ENCODE data around the gene AATK.

AATK gene

GRCh38 chr17:81191116-81191515, 25.1 kb upstream of the AATK start:
- Histone ChIP-seq H3K27me3 (no peaks in the 10 kb centered on the region), H3K4me3 (no peak overlapping the region), H3K27ac (no peak overlapping the region), H4K20me1 (no peaks in the 10 kb centered on the region; the same call in 1 of the 2 replicates), H3K9ac (no peak overlapping the region), H3K9me3 (no peaks in the 10 kb centered on the region), H3K4me1 (peaks cover 8% of the 10 kb centered on the region; the same call in 1 of the 2 replicates), H3K4me2 (no peak overlapping the region), H3K36me3 (peaks cover 85% of the 10 kb centered on the region)
- TF ChIP-seq Cebpa-rat (IDR thresholded peaks at IDR 0.05): no peak

GRCh38 chr17:81190591-81190990, 24.6 kb upstream of the AATK start:
- TF ChIP-seq Cebpa-rat (IDR thresholded peaks at IDR 0.05): no peak
- Histone ChIP-seq H3K27ac (no peak overlapping the region), H3K4me2 (no peak overlapping the region), H3K4me3 (no peak overlapping the region), H3K9ac (no peak overlapping the region), H3K27me3 (no peaks in the 10 kb centered on the region), H3K9me3 (no peaks in the 10 kb centered on the region), H4K20me1 (no peaks in the 10 kb centered on the region; the same call in 1 of the 2 replicates), H3K36me3 (peaks cover 80% of the 10 kb centered on the region), H3K4me1 (peaks cover 8% of the 10 kb centered on the region; the same call in 1 of the 2 replicates)

- Histone ChIP-seq H4K20me1 (no peaks in the 10 kb centered on the region; the same call in 1 of the 2 replicates), H3K4me1 (peaks cover 8% of the 10 kb centered on the region; the same call in 1 of the 2 replicates), H3K27ac (no peak overlapping the region), H3K4me2 (no peak overlapping the region), H3K36me3 (peaks cover 73% of the 10 kb centered on the region), H3K27me3 (no peaks in the 10 kb centered on the region), H3K9me3 (no peaks in the 10 kb centered on the region), H3K9ac (no peak overlapping the region), H3K4me3 (no peak overlapping the region)
- no peak for TF ChIP-seq Cebpa-rat (IDR thresholded peaks at IDR 0.05)
Observed at GRCh38 chr17:81189670-81190530, 23.9 kb upstream of the AATK start.

GRCh38 chr17:81189016-81189415, 23.0 kb upstream of the AATK start:
- TF ChIP-seq Cebpa-rat (IDR thresholded peaks at IDR 0.05): no peak
- H3K27ac ChIP-seq: no peak overlapping the region
- no peaks in the 10 kb centered on the region for H3K9me3 ChIP-seq
- H3K27me3 ChIP-seq: peaks cover 5% of the 10 kb centered on the region; the same call in 1 of the 2 replicates
- no peak overlapping the region for H3K4me3 ChIP-seq
- H3K36me3 ChIP-seq: peaks cover 64% of the 10 kb centered on the region
- H3K9ac ChIP-seq: no peak overlapping the region
- H3K4me1 ChIP-seq: peaks cover 8% of the 10 kb centered on the region; the same call in 1 of the 2 replicates
- H3K4me2 ChIP-seq: no peak overlapping the region
- H4K20me1 ChIP-seq: no peaks in the 10 kb centered on the region; the same call in 1 of the 2 replicates

- Histone ChIP-seq H3K27me3 (peaks cover 9% of the 10 kb centered on the region; the same call in 1 of the 2 replicates), H3K4me1 (peaks cover 8% of the 10 kb centered on the region; the same call in 1 of the 2 replicates), H3K9me3 (no peaks in the 10 kb centered on the region), H3K9ac (no peak overlapping the region), H4K20me1 (no peaks in the 10 kb centered on the region; the same call in 1 of the 2 replicates), H3K4me2 (no peak overlapping the region), H3K27ac (no peak overlapping the region), H3K4me3 (no peak overlapping the region), H3K36me3 (peaks cover 59% of the 10 kb centered on the region)
- no peak for TF ChIP-seq Cebpa-rat (IDR thresholded peaks at IDR 0.05)
Observed at GRCh38 chr17:81188491-81188840, 22.4 kb upstream of the AATK start.

GRCh38 chr17:81187586-81188490, 21.8 kb upstream of the AATK start:
- Histone ChIP-seq H3K27me3 (peaks cover 9% of the 10 kb centered on the region; the same call in 1 of the 2 replicates), H3K4me1 (peaks cover 8% of the 10 kb centered on the region; the same call in 1 of the 2 replicates), H3K27ac (peak overlapping the region; percentile 35; the same call in 1 of the 2 replicates), H3K4me2 (no peak overlapping the region), H4K20me1 (no peaks in the 10 kb centered on the region; the same call in 1 of the 2 replicates), H3K9me3 (no peaks in the 10 kb centered on the region), H3K4me3 (no peak overlapping the region), H3K9ac (0 out of 2 replicates have a peak overlapping the region, but pooled peaks have one; percentile 24), H3K36me3 (peaks cover 53% of the 10 kb centered on the region)
- no peak for TF ChIP-seq Cebpa-rat (IDR thresholded peaks at IDR 0.05)

- peak overlapping the region; percentile 35; the same call in 1 of the 2 replicates for H3K27ac ChIP-seq
- no peak for TF ChIP-seq Cebpa-rat (IDR thresholded peaks at IDR 0.05)
- no peaks in the 10 kb centered on the region; the same call in 1 of the 2 replicates for H4K20me1 ChIP-seq
- H3K9ac ChIP-seq: 0 out of 2 replicates have a peak overlapping the region, but pooled peaks have one; percentile 24
- H3K27me3 ChIP-seq: peaks cover 9% of the 10 kb centered on the region; the same call in 1 of the 2 replicates
- no peak overlapping the region for H3K4me2 ChIP-seq
- peaks cover 48% of the 10 kb centered on the region for H3K36me3 ChIP-seq
- H3K4me3 ChIP-seq: no peak overlapping the region
- H3K9me3 ChIP-seq: no peaks in the 10 kb centered on the region
- peaks cover 8% of the 10 kb centered on the region; the same call in 1 of the 2 replicates for H3K4me1 ChIP-seq
Observed at GRCh38 chr17:81187120-81187519, 21.1 kb upstream of the AATK start.

- H3K9me3 ChIP-seq: no peaks in the 10 kb centered on the region
- no peaks in the 10 kb centered on the region; the same call in 1 of the 2 replicates for H4K20me1 ChIP-seq
- no peak overlapping the region for H3K4me2 ChIP-seq
- no peak overlapping the region for H3K9ac ChIP-seq
- no peak for TF ChIP-seq Cebpa-rat (IDR thresholded peaks at IDR 0.05)
- peaks cover 9% of the 10 kb centered on the region; the same call in 1 of the 2 replicates for H3K27me3 ChIP-seq
- peaks cover 12% of the 10 kb centered on the region; the same call in 1 of the 2 replicates for H3K4me1 ChIP-seq
- no peak overlapping the region for H3K27ac ChIP-seq
- H3K4me3 ChIP-seq: no peak overlapping the region
- H3K36me3 ChIP-seq: peaks cover 39% of the 10 kb centered on the region
Observed at GRCh38 chr17:81186203-81186602, 20.2 kb upstream of the AATK start.

- Histone ChIP-seq H3K27me3 (peaks cover 9% of the 10 kb centered on the region; the same call in 1 of the 2 replicates), H3K36me3 (peaks cover 22% of the 10 kb centered on the region), H3K4me2 (no peak overlapping the region), H3K9me3 (no peaks in the 10 kb centered on the region), H3K4me3 (no peak overlapping the region), H3K9ac (no peak overlapping the region), H3K27ac (no peak overlapping the region), H3K4me1 (peaks cover 28% of the 10 kb centered on the region), H4K20me1 (no peaks in the 10 kb centered on the region; the same call in 1 of the 2 replicates)
- no peak for TF ChIP-seq Cebpa-rat (IDR thresholded peaks at IDR 0.05)
Observed at GRCh38 chr17:81184555-81184954, 18.5 kb upstream of the AATK start.
